HepG2 (cell line): Measurements from ENCODE around the gene TSC22D1. TPM values are rescaled to one million over a fixed set of nuclear protein-coding genes. Genes with fewer than 3 reads are reported as not detected.
A peak's percentile ranks its signal among the peaks of the same experiment; 100 is the strongest.

Experiments used
- AHDC1 ChIP-seq: sonication (generic); formaldehyde crosslinking; IDR thresholded peaks from 2 replicates; pipeline ENCODE4 v1.5.1; 2020; ENCODE audit warnings: mild to moderate bottlenecking, missing genetic modification reagents, borderline replicate concordance
- HOXA3 ChIP-seq: sonication (generic); formaldehyde crosslinking; IDR thresholded peaks from 2 replicates; pipeline ENCODE4 v1.5.0; 2020; ENCODE audit warnings: missing genetic modification reagents
- KAT8 ChIP-seq: IDR thresholded peaks from 2 replicates; pipeline ENCODE4 v1.6.1; 2016; ENCODE audit warnings: missing genetic modification reagents, missing compliant biosample characterization
- KLF11 ChIP-seq: IDR thresholded peaks from 2 replicates; pipeline ENCODE4 v1.6.1; 2016; ENCODE audit warnings: missing compliant biosample characterization
- NCOA1 ChIP-seq: sonication (generic); formaldehyde crosslinking; IDR thresholded peaks from 2 replicates; pipeline ENCODE4 v1.9.0; 2021; ENCODE audit warnings: missing genetic modification reagents
- PHF5A ChIP-seq: IDR thresholded peaks from one replicate; pipeline ENCODE4 v1.6.1; 2018; ENCODE audit warnings: low read depth, missing genetic modification reagents; ENCODE audit not compliant: unreplicated experiment
- RNF2 ChIP-seq: fragments of 450-650 bp; conservative IDR thresholded peaks from 2 replicates; pipeline ENCODE4 v1.6.1; 2016; ENCODE audit warnings: low read depth
- SAFB2 ChIP-seq: sonication (generic); formaldehyde crosslinking; IDR thresholded peaks from 2 replicates; pipeline ENCODE4 v1.5.1; 2020; ENCODE audit warnings: missing genetic modification reagents, low read depth, mild to moderate bottlenecking, borderline replicate concordance
- ZBTB39 ChIP-seq: sonication (generic); formaldehyde crosslinking; IDR thresholded peaks from 2 replicates; pipeline ENCODE4 v1.5.0; 2020; ENCODE audit warnings: missing genetic modification reagents
- ZC3H4 ChIP-seq: sonication (generic); formaldehyde crosslinking; IDR thresholded peaks from 2 replicates; pipeline ENCODE4 v1.4.0; 2020; ENCODE audit warnings: missing genetic modification reagents, borderline replicate concordance
- ZFP37 ChIP-seq: sonication (generic); formaldehyde crosslinking; IDR thresholded peaks from 2 replicates; pipeline ENCODE4 v1.4.0; 2020; ENCODE audit warnings: missing genetic modification reagents, borderline replicate concordance
- ZNF337 ChIP-seq: sonication (generic); formaldehyde crosslinking; IDR thresholded peaks from 2 replicates; pipeline ENCODE4 v1.5.1; 2020; ENCODE audit warnings: missing genetic modification reagents, low read depth, mild to moderate bottlenecking, borderline replicate concordance
- polyA plus RNA-seq, 8 experiments: library from polyadenylated mRNA; depleted of rRNA in 3 of 8; stranded (reverse) in 7 of 8; unstranded in 1 of 8; fragments of >200 nt; fragmentation: Illumina TruSeq in 4 of 8; extraction: Trizol in 4 of 8; gene quantifications; 2 replicates each; pipeline versions ENCODE4 v1.2.1 to v1.2.3, GENCODE V29; 2011 to 2016; ENCODE audit warnings: low read depth in 4 of 8, missing spikeins in 1 of 8, mixed read lengths in 1 of 8; ENCODE audit not compliant: insufficient read depth in 1 of 8
- total RNA-seq, 5 experiments: library from RNA; depleted of rRNA; stranded (reverse); fragments of >200 nt; fragmentation: Illumina TruSeq; extraction: Trizol; gene quantifications; 2 replicates each; pipeline ENCODE4 v1.2.3, GENCODE V29; 2016; ENCODE audit warnings: low read depth in 1 of 5
- TF ChIP-seq, protein P1 (sequence below): sonication (generic); formaldehyde crosslinking; IDR thresholded peaks from 2 replicates; pipeline ENCODE4 v1.4.0; 2020; ENCODE audit warnings: low read depth, mild to moderate bottlenecking, missing genetic modification reagents
- TF ChIP-seq, protein P2 (sequence below): sonication (generic); formaldehyde crosslinking; IDR thresholded peaks from 2 replicates; pipeline ENCODE4 v1.5.0; 2020; ENCODE audit warnings: mild to moderate bottlenecking, missing genetic modification reagents
- TF ChIP-seq, protein P3 (sequence below): sonication (generic); formaldehyde crosslinking; IDR thresholded peaks from 2 replicates; pipeline ENCODE4; 2020; ENCODE audit warnings: missing genetic modification reagents, mild to moderate bottlenecking, borderline replicate concordance

Gene TSC22D1
- total and polyA plus RNA-seq, 2 of the 13 experiments (the other 11 are each of a cell fraction or from before 2014, with no cell fraction given) = 18.4 to 35.7 TPM

- TF ChIP-seq ZC3H4 (CRISPR knock-in tag) (no peak), NCOA1 (CRISPR knock-in tag) (no peak), ZBTB39 (CRISPR knock-in tag) (no peak), PHF5A (CRISPR knock-in tag) (no peak), HOXA3 (CRISPR knock-in tag) (no peak), KAT8 (CRISPR knock-in tag) (no peak), KLF11 (no peak), ZNF337 (no peak), ZFP37 (CRISPR knock-in tag) (0 out of 2 replicates have a peak, but pooled peaks have one; percentile 13), RNF2 (no peak), SAFB2 (CRISPR knock-in tag) (no peak), AHDC1 (CRISPR knock-in tag) (no peak)
- TF ChIP-seq, protein P1, sequence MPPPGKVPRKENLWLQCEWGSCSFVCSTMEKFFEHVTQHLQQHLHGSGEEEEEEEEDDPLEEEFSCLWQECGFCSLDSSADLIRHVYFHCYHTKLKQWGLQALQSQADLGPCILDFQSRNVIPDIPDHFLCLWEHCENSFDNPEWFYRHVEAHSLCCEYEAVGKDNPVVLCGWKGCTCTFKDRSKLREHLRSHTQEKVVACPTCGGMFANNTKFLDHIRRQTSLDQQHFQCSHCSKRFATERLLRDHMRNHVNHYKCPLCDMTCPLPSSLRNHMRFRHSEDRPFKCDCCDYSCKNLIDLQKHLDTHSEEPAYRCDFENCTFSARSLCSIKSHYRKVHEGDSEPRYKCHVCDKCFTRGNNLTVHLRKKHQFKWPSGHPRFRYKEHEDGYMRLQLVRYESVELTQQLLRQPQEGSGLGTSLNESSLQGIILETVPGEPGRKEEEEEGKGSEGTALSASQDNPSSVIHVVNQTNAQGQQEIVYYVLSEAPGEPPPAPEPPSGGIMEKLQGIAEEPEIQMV (CRISPR knock-in tag) = no peak
- TF ChIP-seq, protein P2, sequence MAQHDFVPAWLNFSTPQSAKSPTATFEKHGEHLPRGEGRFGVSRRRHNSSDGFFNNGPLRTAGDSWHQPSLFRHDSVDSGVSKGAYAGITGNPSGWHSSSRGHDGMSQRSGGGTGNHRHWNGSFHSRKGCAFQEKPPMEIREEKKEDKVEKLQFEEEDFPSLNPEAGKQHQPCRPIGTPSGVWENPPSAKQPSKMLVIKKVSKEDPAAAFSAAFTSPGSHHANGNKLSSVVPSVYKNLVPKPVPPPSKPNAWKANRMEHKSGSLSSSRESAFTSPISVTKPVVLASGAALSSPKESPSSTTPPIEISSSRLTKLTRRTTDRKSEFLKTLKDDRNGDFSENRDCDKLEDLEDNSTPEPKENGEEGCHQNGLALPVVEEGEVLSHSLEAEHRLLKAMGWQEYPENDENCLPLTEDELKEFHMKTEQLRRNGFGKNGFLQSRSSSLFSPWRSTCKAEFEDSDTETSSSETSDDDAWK (CRISPR knock-in tag) = no peak
- TF ChIP-seq, protein P3, sequence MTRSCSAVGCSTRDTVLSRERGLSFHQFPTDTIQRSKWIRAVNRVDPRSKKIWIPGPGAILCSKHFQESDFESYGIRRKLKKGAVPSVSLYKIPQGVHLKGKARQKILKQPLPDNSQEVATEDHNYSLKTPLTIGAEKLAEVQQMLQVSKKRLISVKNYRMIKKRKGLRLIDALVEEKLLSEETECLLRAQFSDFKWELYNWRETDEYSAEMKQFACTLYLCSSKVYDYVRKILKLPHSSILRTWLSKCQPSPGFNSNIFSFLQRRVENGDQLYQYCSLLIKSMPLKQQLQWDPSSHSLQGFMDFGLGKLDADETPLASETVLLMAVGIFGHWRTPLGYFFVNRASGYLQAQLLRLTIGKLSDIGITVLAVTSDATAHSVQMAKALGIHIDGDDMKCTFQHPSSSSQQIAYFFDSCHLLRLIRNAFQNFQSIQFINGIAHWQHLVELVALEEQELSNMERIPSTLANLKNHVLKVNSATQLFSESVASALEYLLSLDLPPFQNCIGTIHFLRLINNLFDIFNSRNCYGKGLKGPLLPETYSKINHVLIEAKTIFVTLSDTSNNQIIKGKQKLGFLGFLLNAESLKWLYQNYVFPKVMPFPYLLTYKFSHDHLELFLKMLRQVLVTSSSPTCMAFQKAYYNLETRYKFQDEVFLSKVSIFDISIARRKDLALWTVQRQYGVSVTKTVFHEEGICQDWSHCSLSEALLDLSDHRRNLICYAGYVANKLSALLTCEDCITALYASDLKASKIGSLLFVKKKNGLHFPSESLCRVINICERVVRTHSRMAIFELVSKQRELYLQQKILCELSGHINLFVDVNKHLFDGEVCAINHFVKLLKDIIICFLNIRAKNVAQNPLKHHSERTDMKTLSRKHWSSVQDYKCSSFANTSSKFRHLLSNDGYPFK = no peak
These were observed 1.9 kb upstream of the TSC22D1 start (continued) for GRCh38 chr13:44578067-44578400.
